IMR-90 (cell line): ENCODE measurements around the gene DGLUCY. TPM values are rescaled to one million over a fixed set of nuclear protein-coding genes. Genes with fewer than 3 reads are reported as not detected.

ENCODE experiments used
- ATAC-seq: fragments of 200-7000 bp; cut with Tn5 transposase; 2 replicates; pipeline ENCODE4 v1.9.1; 2020; ENCODE audit warnings: low read depth, mild to moderate bottlenecking, moderate library complexity
- BruUV-seq: library from RNA; stranded (reverse); fragments of 400-500 nt; replicated peaks from 2 replicates; lab custom pipeline; 2021; lab: Mats Ljungman, UMichigan
- CTCF ChIA-PET: fragments of 300-600 bp; formaldehyde crosslinking; extraction: SDS; loops from one replicate; lab custom pipeline; 2021; ENCODE audit warnings: antibody characterized with exemption; lab: Yijun Ruan, JAX
- POLR2A ChIA-PET: fragments of 300-600 bp; sonication (Branson Sonifier 250); formaldehyde crosslinking; loops from one replicate; lab custom pipeline; 2022; ENCODE audit warnings: antibody characterized with exemption; ENCODE audit not compliant: unreplicated experiment; lab: Charles Lee
- DNase-seq: peaks from one replicate; pipeline ENCODE4 v3.0.0; 2013
- H2AFZ ChIP-seq: replicated peaks from 2 replicates; pipeline ENCODE3; 2013; ENCODE audit warnings: low read length, mild to moderate bottlenecking; ENCODE audit not compliant: poor library complexity
- H2AK5ac ChIP-seq: 2 replicates; pipeline ENCODE4 v1.6.1; 2013; ENCODE audit warnings: low read depth, low read length, inconsistent platforms
- H2AK9ac ChIP-seq: replicated peaks from 2 replicates; pipeline ENCODE3; 2013; ENCODE audit warnings: mild to moderate bottlenecking, low read depth, low read length, moderate library complexity; ENCODE audit not compliant: poor library complexity
- H2BK120ac ChIP-seq: 2 replicates; pipeline ENCODE4 v1.6.1; 2013; ENCODE audit warnings: low read depth, low read length, inconsistent platforms
- H2BK15ac ChIP-seq: 3 replicates; pipeline ENCODE4 v1.6.1; 2013; ENCODE audit warnings: low read depth, low read length, inconsistent platforms
- H2BK20ac ChIP-seq: 2 replicates; pipeline ENCODE4 v1.6.1; 2013; ENCODE audit warnings: low read depth, mild to moderate bottlenecking, inconsistent platforms, low read length, moderate library complexity
- H2BK5ac ChIP-seq: 2 replicates; pipeline ENCODE4 v1.6.1; 2013; ENCODE audit warnings: mild to moderate bottlenecking, low read depth, low read length, inconsistent platforms; ENCODE audit not compliant: poor library complexity, severe bottlenecking
- H3K14ac ChIP-seq: replicated peaks from 2 replicates; pipeline ENCODE4 v1.6.1; 2013; ENCODE audit warnings: low read depth, low read length, inconsistent platforms
- H3K18ac ChIP-seq: 2 replicates; pipeline ENCODE4 v1.6.1; 2013; ENCODE audit warnings: low read depth, low read length, control low read depth
- H3K23ac ChIP-seq: 2 replicates; pipeline ENCODE4 v1.6.1; 2013; ENCODE audit warnings: low read depth, low read length, inconsistent platforms
- H3K27ac ChIP-seq: 2 replicates; pipeline ENCODE4 v1.5.1; 2013; ENCODE audit warnings: mild to moderate bottlenecking, control low read depth, low read length; ENCODE audit not compliant: insufficient read depth
- H3K27me3 ChIP-seq: 2 replicates; pipeline ENCODE4 v1.6.1; 2013; ENCODE audit warnings: low read length; ENCODE audit not compliant: control insufficient read depth, insufficient read depth
- H3K36me3 ChIP-seq: 2 replicates; pipeline ENCODE4 v1.6.1; 2013; ENCODE audit warnings: low read length, mixed read lengths; ENCODE audit not compliant: control insufficient read depth, insufficient read depth
- H3K4ac ChIP-seq: 2 replicates; pipeline ENCODE4 v1.6.1; 2013; ENCODE audit warnings: low read depth, low read length, inconsistent platforms
- H3K4me1 ChIP-seq: 2 replicates; pipeline ENCODE4 v1.6.1; 2013; ENCODE audit warnings: low read length, mixed read lengths; ENCODE audit not compliant: control insufficient read depth, insufficient read depth
- H3K4me2 ChIP-seq: 2 replicates; pipeline ENCODE4 v1.6.1; 2013; ENCODE audit warnings: low read depth, mild to moderate bottlenecking, control low read depth, low read length, moderate library complexity
- H3K4me3 ChIP-seq: 2 replicates; pipeline ENCODE4 v1.5.1; 2013; ENCODE audit warnings: low read depth, mild to moderate bottlenecking, control low read depth, low read length, moderate library complexity; ENCODE audit not compliant: insufficient read depth
- H3K56ac ChIP-seq: 2 replicates; pipeline ENCODE4 v1.6.1; 2013; ENCODE audit warnings: low read length, inconsistent platforms; ENCODE audit not compliant: insufficient read depth; ENCODE audit errors: extremely low read depth
- H3K79me1 ChIP-seq, 2 experiments: 2 replicates each; pipeline ENCODE4 v1.6.1; 2013; ENCODE audit warnings: low read length in 2 of 2, inconsistent platforms in 1 of 2, low read depth in 1 of 2
- H3K9ac ChIP-seq: 2 replicates; pipeline ENCODE4 v1.6.1; 2013; ENCODE audit warnings: low read depth, low read length, control low read depth
- H3K9me1 ChIP-seq: 2 replicates; pipeline ENCODE4 v1.6.1; 2013; ENCODE audit warnings: low read length, inconsistent platforms; ENCODE audit not compliant: insufficient read depth
- H3K9me3 ChIP-seq: 2 replicates; pipeline ENCODE4 v1.6.1; 2013; ENCODE audit warnings: low read length; ENCODE audit not compliant: control insufficient read depth, insufficient read depth
- H4K20me1 ChIP-seq: 2 replicates; pipeline ENCODE4 v1.6.1; 2013; ENCODE audit warnings: low read length, inconsistent platforms; ENCODE audit not compliant: insufficient read depth
- H4K5ac ChIP-seq: 2 replicates; pipeline ENCODE4 v1.6.1; 2013; ENCODE audit warnings: mild to moderate bottlenecking, low read depth, low read length, control low read depth
- H4K8ac ChIP-seq, 2 experiments: 2 replicates each; pipeline ENCODE4 v1.6.1; 2013; ENCODE audit warnings: low read depth in 2 of 2, low read length in 2 of 2, control low read depth in 1 of 2, inconsistent platforms in 1 of 2
- H4K91ac ChIP-seq: 2 replicates; pipeline ENCODE4 v1.6.1; 2013; ENCODE audit warnings: low read depth, low read length, inconsistent platforms; ENCODE audit not compliant: insufficient read depth
- CHD1 ChIP-seq: IDR thresholded peaks from 2 replicates; pipeline ENCODE4 v1.6.1; 2012; ENCODE audit warnings: low read depth, low read length, improper control_type of control experiment
- WGBS, 2 experiments: methylation state at CpG; one replicate each; pipeline versions ENCODE4 v1.1.5 to v1.1.7; 2013; ENCODE audit warnings: missing lambda C conversion rate in 2 of 2; ENCODE audit not compliant: insufficient read length in 1 of 2; ENCODE audit errors: extremely low coverage in 2 of 2; 5-methylcytosine and 5-hydroxymethylcytosine counted together
- dilution Hi-C: fragments of 300-500 bp; cut with HindIII; formaldehyde crosslinking; loops from one replicate; pipeline ENCODE4 v1.14.3; 2018; ENCODE audit warnings: low sequenced_read_pairs; ENCODE audit not compliant: unreplicated experiment
- in situ Hi-C: fragments of 300-500 bp; cut with MboI; formaldehyde crosslinking; loops from 3 replicates; pipeline ENCODE4 v1.14.3; 2019; ENCODE audit warnings: low sequenced_read_pairs, inconsistent platforms, mixed read lengths
- intact Hi-C: fragments of 100-400 bp; cut with micrococcal nuclease; formaldehyde crosslinking; loops from 2 replicates; pipeline ENCODE4 v1.10.0; 2022
- polyA plus RNA-seq, 3 experiments: library from polyadenylated mRNA; depleted of rRNA; stranded (reverse); fragments of >200 nt; gene quantifications; 2 replicates each; pipeline ENCODE4 v1.2.3, GENCODE V29; 2012; ENCODE audit warnings: low replicate concordance in 1 of 3
- total RNA-seq: library from RNA; depleted of rRNA; stranded (reverse); fragments of >200 nt; gene quantifications from 2 replicates; pipeline ENCODE4 v1.2.3, GENCODE V29; 2012

Gene DGLUCY
- total and polyA plus RNA-seq, 2 of the 4 experiments (the other 2 are of a cell fraction), result 8.5 to 13.3 TPM

GRCh38 chr14:91220581-91221000 is 106.7 kb downstream of the DGLUCY start:
- no peak overlapping the region for H2BK120ac ChIP-seq
- no peak overlapping the region for H4K91ac ChIP-seq
- in situ Hi-C loops (no loop called here), intact Hi-C loops (no loop called here), dilution Hi-C loops (no loop called here)
- CTCF ChIA-PET, result no interaction called here
- H3K23ac ChIP-seq, result no peak overlapping the region
- no peaks in the 10 kb centered on the region for H3K27me3 ChIP-seq
- no peaks in the 10 kb centered on the region for H3K79me1 ChIP-seq
- H2AK5ac ChIP-seq, result no peak overlapping the region
- no TSS peak for BruUV-seq
- no peak overlapping the region for H2AFZ ChIP-seq
- no peak overlapping the region for H3K56ac ChIP-seq
- no peak overlapping the region for H2BK15ac ChIP-seq
- peaks cover 6% of the 10 kb centered on the region; the same call in 1 of the 2 replicates for H3K9me1 ChIP-seq
- H3K4me2 ChIP-seq, result no peak overlapping the region
- no peak overlapping the region for H2BK5ac ChIP-seq
- H3K14ac ChIP-seq, result no peak overlapping the region
- H3K36me3 ChIP-seq, result peaks cover 9% of the 10 kb centered on the region; the same call in 1 of the 2 replicates
- no peak overlapping the region for H3K9ac ChIP-seq
- no peak for DNase-seq
- peaks cover 3% of the 10 kb centered on the region; the same call in 1 of the 2 replicates for H3K9me3 ChIP-seq
- WGBS, 2 experiments, result 91% methylated on average over 6 of the region's 9 CpGs; no CpG with 5 or more reads in 1 of the 2 experiments
- no peak for ATAC-seq
- no peak overlapping the region for H2AK9ac ChIP-seq
- H3K4me3 ChIP-seq, result no peak overlapping the region
- H3K4me1 ChIP-seq, result no peaks in the 10 kb centered on the region; the same call in 1 of the 2 replicates
- H3K4ac ChIP-seq, result no peak overlapping the region
- no peaks in the 10 kb centered on the region for H4K20me1 ChIP-seq
- H4K8ac ChIP-seq, result no peak overlapping the region
- no peak overlapping the region for H3K18ac ChIP-seq
- H3K27ac ChIP-seq, result no peak overlapping the region
- H4K5ac ChIP-seq, result no peak overlapping the region
- TF ChIP-seq CHD1, result no peak
- POLR2A ChIA-PET, result no interaction called here
- H2BK20ac ChIP-seq, result no peak overlapping the region
